Amniotic stem cell (primary cell): ENCODE measurements around the gene OR13F1.
"Not testable (repeated sequence)": the region's sequence is repeated elsewhere in the genome, so short reads cannot be mapped to it uniquely, and the experiment has no call there.

Experiments
- DNase-seq: peaks from one replicate; lab custom pipeline; 2025; lab: John Stamatoyannopoulos, UW

OR13F1 gene, protein sequence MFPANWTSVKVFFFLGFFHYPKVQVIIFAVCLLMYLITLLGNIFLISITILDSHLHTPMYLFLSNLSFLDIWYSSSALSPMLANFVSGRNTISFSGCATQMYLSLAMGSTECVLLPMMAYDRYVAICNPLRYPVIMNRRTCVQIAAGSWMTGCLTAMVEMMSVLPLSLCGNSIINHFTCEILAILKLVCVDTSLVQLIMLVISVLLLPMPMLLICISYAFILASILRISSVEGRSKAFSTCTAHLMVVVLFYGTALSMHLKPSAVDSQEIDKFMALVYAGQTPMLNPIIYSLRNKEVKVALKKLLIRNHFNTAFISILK

DNA sequence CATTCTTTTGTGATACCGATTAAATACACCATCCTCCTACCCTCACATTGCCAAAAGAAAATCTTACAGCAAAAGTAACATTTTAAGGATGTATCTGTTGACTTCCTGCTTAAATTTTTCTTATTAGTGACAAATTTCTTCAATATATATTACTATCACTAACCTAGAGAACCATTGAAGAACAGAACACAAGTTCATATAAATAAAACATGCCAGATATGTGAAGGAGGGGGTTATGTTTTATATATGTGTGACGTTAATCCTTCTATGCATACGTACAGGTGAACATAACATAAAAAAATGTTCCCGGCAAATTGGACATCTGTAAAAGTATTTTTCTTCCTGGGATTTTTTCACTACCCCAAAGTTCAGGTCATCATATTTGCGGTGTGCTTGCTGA is at the start of gene OR13F1:
TSS of gene OR13F1 (plus strand) at position 301 of the 400 bp plus-strand sequence. CDS start at position 301, 0 bp downstream.
- no peak for DNase-seq

DNA sequence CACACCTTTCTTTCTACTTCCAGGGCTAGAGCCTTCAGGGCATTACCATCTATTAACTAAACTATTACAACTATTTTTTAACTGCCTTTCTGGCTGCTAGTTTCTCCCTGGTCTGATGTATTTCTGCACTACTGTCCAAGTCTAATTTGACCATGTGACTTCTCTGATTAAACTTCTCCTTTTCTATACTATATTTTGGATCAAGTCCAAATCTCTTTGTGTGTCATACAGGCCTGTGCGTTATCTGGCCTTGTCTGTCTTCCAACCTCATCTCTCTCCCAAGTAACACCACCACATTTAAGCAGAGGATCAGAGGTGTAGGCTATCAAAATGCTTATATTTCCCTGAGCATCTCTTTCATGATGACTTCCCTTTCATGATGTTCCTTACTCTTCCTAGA is 47.2 kb upstream of the OR13F1 start:
- no peak for DNase-seq

DNA sequence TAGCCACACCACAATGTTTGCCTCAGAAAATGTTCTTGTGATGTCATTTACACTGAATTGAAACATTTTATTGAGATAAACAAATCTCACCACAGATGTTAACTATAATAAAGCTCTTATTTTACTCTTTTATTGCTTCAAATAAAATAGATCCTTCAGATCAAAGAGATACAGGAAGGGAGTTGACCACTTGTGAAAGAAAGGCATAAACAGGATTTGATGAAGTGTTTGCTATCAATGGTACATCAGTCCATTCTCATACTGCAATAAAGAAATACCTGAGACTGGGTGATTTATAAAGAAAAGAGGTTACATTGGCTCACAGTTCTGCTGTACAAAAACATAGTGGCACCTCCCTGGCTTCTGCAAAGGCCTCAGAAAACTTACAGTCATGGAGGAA is 40.2 kb upstream of the OR13F1 start:
- DNase-seq, result no peak

DNA sequence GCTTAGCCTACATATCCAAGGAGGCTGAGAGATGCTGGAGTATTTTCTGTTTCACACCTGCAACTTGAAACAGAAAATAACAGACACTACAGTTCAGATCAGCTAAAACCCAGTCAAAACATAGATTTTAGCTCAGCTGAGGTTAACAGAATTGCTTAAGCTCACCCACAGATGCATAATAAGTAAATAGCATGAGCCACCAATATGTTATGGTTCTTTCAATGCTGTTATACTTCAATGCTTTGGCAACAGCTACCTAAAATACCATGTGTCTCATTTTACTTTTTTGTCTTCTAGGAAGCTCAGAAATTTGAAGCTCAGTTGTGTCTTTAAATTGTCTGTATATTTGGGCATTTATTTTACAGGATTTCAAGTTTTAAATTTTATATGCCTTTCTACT is 35.8 kb upstream of the OR13F1 start:
- no peak for DNase-seq

DNA sequence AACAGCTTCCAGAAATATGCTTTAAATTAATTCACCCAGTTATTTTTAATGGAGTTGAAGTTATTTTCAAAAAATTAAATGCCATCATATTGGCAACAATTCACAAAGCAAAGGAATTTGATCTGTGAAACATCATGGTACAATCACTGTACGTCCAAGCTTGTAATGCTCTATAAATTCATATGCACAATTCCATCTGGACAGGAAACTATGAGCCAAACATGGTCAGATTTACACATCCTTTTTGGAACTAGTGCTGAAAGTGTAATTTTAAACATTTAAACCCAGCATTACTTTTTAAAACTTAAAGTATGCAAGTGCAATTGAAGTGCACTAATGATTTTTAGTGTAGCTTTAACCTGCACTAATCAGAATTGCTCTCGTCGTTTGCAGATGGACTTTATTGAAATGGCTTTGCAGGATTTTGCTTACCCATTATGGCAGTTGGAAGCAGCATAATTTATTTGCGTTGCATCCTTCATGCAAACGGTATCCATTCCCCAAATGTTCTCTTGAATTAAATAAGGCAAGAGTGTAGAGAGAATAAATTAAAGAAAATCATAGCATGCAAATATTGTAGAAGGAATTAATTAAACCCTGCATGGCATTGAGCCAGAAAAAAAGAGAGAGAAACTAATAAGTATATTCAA is 21.0 kb upstream of the OR13F1 start:
- no peak for DNase-seq

DNA sequence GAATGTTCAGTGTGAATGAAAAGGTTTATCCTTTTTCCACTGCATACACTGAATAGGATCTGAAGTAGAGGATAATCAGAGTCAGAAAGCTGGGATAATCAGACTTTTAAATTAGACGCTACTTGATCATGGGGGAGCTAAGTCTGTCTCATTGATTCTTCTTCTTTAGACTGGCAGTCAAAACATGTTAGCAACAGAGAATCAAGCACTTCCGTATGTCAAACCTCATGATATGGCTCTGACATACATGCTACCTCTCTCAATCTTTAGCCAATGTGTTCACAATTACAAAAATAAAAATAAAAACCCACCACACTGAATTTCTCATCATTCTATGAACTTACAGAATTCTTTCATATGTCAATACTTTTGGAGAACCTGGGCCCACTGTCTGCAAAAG is 19.0 kb upstream of the OR13F1 start:
- no peak for DNase-seq

DNA sequence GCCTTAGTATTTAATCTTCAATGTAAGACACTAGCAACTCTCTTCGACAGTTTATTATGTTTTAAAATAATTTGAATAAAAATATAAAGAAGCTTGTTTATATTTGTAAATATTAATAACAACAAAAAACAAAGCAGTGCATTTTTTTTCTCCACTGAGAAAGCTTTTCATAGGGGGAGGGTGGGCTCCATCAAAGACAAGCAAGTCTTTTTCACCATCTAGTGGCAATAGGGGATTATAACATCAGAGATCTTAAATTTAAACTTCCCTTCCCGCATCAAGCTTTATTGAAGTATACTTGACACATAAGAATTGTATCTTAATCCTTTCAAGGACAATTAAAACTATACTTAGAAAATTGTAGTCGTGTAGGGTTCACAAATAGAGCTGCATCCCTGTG is 9.3 kb upstream of the OR13F1 start:
- DNase-seq, result no peak

DNA sequence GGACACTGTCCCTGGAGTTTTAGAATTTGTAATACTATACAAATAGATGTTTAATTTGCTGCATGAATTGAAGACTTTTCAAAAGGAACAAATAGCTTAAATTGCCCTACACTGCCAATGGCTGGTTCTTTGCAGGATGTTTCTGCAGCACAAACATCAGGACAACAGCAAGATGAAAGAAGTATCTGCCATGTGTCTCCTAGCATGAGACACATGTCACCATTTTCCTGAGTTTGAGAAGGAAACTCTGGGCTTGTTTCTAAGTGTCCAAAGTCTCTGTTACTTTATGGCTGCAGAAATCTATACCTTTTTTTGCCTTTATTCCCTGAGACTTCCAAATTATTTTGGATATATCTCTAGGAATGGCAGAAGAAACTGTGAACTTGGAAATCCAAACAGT is 623 bp upstream of the OR13F1 start:
- no peak for DNase-seq

DNA sequence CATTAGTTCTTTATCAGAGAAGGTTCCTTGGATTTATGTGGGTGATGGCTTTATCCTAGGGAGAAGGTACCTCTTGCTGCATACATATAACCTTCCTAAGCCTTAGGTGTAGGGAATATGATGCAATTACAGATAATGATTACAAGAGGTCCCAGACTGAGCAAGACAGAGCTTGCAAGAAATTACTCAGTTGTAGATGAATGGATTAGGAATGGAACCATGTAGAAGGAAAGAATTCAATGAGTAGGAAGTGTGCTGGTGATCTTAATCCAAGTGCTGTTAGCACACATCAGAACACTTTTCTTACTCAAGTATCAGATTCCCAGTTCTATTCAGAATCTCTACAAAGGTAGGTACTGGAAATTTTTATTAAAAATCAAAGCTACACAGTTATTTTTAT is 2.5 kb downstream of the OR13F1 start:
- no peak for DNase-seq

DNA sequence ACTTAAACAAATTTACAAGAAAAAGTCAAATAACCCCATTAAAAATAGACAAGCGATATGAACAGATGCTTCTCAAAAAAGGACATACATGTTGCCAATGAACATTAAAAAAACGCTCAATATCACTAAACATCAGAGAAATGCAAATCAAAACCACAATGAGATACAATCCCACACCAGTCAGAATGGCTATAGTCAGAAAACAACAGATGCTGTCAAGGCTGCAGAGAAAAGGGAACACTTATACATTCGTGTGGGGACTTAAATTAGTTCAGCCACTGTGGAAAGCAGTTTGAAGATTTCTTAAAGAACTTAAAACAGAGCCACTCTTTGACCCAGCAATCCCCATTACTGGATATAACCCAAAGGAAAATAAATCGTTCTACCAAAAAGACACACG is 10.8 kb downstream of the OR13F1 start:
- DNase-seq, result no peak

DNA sequence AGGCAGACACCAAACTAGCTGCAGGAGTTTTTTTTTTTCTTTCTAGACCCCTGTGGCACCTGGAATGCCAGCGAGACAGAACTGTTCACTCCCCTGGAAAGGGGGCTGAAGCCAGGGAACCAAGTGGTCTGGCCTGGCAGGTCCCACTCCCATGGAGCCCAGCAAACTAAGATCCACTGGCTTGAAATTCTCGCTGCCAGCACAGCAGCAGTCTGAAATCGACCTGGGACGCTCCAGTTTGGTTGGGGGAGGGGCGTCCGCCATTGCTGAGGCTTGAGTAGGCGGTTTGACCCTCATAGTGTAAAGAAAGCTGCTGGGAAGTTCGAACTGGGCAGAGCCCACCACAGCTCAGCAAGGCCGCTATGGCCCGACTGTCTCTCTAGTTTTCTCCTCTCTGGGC is 16.2 kb downstream of the OR13F1 start:
- DNase-seq, result not testable (repeated sequence)

DNA sequence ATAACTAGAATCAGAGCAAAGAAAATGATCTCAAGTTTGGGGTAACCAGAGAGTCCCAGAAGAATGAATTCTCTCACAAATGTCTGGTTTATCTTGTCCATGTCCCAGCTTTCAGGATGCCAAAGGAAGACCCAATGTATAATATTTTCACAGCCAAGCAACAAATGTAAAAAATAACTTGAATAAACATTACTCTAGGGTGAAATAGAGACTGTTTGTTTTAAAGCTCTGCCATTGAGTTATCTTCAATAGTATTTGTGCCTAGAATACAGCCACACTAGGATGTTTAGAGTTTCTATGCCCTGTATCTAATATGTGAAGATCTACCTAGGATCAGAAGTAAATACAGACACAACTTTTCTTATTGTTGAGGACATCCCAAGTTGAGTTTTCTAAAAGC is 23.0 kb downstream of the OR13F1 start, which contains the start of gene OR13C4:
TSS of gene OR13C4 (minus strand) at position 101 of the 400 bp plus-strand sequence. CDS start at position 101, 0 bp downstream.
- DNase-seq, result no peak

DNA sequence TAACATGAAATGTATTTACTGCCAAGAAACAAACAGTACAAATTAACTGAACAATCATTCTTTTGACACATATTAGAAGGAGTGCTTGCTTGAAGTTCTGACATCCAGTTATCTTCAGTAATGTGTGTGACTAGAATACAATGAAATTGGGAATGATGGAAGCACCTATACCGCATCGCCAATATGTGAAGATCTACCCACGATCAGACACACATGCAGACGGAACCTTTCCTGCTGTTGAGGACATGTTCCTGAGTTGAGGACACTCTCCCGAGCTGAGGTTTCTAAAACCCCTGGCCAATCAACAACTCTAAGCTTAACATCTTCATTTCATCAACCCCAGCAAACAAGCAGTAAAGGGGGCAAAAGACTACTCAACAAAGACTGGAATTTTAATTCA is 32.7 kb downstream of the OR13F1 start, which contains the start of gene OR13C3:
TSS of gene OR13C3 (minus strand) at position 101 of the 400 bp plus-strand sequence. CDS start 133 bp downstream, outside the sequence.
- DNase-seq, result no peak

DNA sequence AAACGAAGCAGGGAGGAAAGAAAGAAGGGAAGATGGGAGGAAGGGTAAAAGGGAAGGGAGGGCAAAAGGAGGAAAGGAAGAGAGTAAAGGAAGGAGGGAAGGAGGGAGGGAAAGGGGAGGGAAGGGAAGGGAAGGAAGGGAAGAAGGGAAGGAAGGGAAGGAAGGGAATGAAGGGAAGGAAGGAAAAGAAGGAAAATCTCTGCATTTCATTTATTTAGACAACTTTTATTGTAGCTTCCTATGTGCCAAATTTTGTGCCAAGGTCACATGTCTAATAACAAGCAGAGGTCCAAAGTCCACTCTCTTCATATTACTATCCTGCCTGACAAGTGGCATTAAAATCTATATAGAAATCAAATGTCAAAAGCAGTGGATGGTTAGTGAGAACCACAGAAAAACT is 35.2 kb downstream of the OR13F1 start:
- DNase-seq, result no peak

DNA sequence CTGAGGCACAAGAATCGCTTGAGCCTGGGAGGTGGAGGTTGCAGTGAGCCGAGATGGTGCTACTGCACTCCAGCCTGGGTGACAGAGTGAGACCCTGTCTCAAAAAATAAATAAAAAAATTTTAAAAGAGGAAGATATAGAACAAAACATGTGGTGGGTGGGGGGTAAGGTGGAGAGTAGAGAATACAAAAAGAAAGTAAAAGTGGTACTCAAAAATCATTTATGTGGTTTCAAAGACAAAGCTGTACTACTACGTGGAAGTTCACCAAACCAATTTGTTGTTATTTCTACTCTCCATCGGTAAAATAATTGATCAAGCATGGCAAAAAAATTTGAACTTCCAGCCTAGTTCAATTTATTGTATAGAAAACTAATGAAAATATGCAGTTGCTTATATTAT is 40.6 kb downstream of the OR13F1 start:
- DNase-seq, result no peak

DNA sequence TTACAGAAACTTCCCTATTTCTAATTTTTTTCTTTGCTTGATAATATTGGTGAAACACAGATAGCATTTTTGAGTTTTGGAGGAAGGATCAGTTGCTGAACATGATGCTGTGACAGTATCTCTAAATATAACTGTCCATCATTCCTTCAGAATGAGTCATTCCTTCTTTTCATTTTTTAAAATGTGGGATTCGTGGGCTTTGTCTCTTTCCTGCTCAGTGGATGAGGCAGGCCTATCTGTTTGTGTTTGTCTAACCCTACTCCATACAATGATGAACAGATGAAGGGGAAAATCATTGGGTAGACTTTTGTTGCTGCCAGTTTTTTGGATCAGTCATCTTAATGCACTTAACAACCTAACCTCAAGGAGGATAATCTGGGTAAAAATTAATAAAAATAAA is 49.2 kb downstream of the OR13F1 start:
- DNase-seq, result no peak
